WTC11 (cell line): Measurements from ENCODE around the gene MYO19. TPM values are rescaled to one million over a fixed set of nuclear protein-coding genes. Genes with fewer than 3 reads are reported as not detected.

Experiments
- HMGA2 ChIP-seq: fragments of 250-450 bp; sonication (Bioruptor Pico); IDR thresholded peaks from 2 replicates; pipeline ENCODE4 v1.4.0; 2021; ENCODE audit warnings: mild to moderate bottlenecking, moderate library complexity
- IRF2 ChIP-seq: sonication (generic); formaldehyde crosslinking; IDR thresholded peaks from 2 replicates; pipeline ENCODE4 v1.8.0; 2022; ENCODE audit warnings: low read depth, missing genetic modification reagents, borderline replicate concordance
- NFATC4 ChIP-seq: fragments of 250-450 bp; sonication (Bioruptor Pico); IDR thresholded peaks from 2 replicates; pipeline ENCODE4 v1.9.0; 2021; ENCODE audit warnings: mild to moderate bottlenecking
- NR1H2 ChIP-seq: sonication (generic); formaldehyde crosslinking; IDR thresholded peaks from 2 replicates; pipeline ENCODE4 v1.9.0; 2021; ENCODE audit warnings: mild to moderate bottlenecking, moderate library complexity, missing genetic modification reagents
- SP1 ChIP-seq: sonication (generic); formaldehyde crosslinking; conservative IDR thresholded peaks from 2 replicates; pipeline ENCODE4 v1.8.1; 2022; ENCODE audit warnings: missing genetic modification reagents
- TP53 ChIP-seq: sonication (generic); formaldehyde crosslinking; IDR thresholded peaks from 2 replicates; pipeline ENCODE4 v1.8.1; 2023; ENCODE audit warnings: mild to moderate bottlenecking, missing genetic modification reagents
- ZNF121 ChIP-seq: sonication (generic); formaldehyde crosslinking; IDR thresholded peaks from 2 replicates; pipeline ENCODE4 v1.8.0; 2023; ENCODE audit warnings: missing genetic modification reagents
- total RNA-seq: library from RNA; stranded (reverse); gene quantifications from 3 replicates; pipeline ENCODE4 v1.2.3, GENCODE V29; 2021
- TF ChIP-seq, protein P1 (sequence below): fragments of 250-450 bp; sonication (Bioruptor Pico); conservative IDR thresholded peaks from 2 replicates; pipeline ENCODE4 v1.9.0; 2021; ENCODE audit warnings: mild to moderate bottlenecking
- TF ChIP-seq, protein P2 (sequence below): sonication (generic); formaldehyde crosslinking; IDR thresholded peaks from 2 replicates; pipeline ENCODE4 v1.8.1; 2023; ENCODE audit warnings: mild to moderate bottlenecking, missing genetic modification reagents
- TF ChIP-seq, protein P3 (sequence below): sonication (generic); formaldehyde crosslinking; IDR thresholded peaks from 2 replicates; pipeline ENCODE4 v1.8.1; 2022; ENCODE audit warnings: missing genetic modification reagents, borderline replicate concordance
- TF ChIP-seq, protein P4 (sequence below): sonication (generic); formaldehyde crosslinking; IDR thresholded peaks from 2 replicates; pipeline ENCODE4 v1.8.1; 2023; ENCODE audit warnings: mild to moderate bottlenecking, missing genetic modification reagents, borderline replicate concordance
- TF ChIP-seq, protein P5 (sequence below): sonication (generic); formaldehyde crosslinking; IDR thresholded peaks from 2 replicates; pipeline ENCODE4 v1.8.0; 2022; ENCODE audit warnings: mild to moderate bottlenecking, missing genetic modification reagents
- TF ChIP-seq, protein P6 (sequence below): sonication (generic); formaldehyde crosslinking; IDR thresholded peaks from 2 replicates; pipeline ENCODE4 v1.8.1; 2022; ENCODE audit warnings: low read depth, missing genetic modification reagents, borderline replicate concordance
- TF ChIP-seq, protein P7 (sequence below): sonication (generic); formaldehyde crosslinking; IDR thresholded peaks from 2 replicates; pipeline ENCODE4 v1.8.0; 2022; ENCODE audit warnings: missing genetic modification reagents

The MYO19 gene
- total RNA-seq, 1 experiment from 2014 or later, result 146 TPM

DNA sequence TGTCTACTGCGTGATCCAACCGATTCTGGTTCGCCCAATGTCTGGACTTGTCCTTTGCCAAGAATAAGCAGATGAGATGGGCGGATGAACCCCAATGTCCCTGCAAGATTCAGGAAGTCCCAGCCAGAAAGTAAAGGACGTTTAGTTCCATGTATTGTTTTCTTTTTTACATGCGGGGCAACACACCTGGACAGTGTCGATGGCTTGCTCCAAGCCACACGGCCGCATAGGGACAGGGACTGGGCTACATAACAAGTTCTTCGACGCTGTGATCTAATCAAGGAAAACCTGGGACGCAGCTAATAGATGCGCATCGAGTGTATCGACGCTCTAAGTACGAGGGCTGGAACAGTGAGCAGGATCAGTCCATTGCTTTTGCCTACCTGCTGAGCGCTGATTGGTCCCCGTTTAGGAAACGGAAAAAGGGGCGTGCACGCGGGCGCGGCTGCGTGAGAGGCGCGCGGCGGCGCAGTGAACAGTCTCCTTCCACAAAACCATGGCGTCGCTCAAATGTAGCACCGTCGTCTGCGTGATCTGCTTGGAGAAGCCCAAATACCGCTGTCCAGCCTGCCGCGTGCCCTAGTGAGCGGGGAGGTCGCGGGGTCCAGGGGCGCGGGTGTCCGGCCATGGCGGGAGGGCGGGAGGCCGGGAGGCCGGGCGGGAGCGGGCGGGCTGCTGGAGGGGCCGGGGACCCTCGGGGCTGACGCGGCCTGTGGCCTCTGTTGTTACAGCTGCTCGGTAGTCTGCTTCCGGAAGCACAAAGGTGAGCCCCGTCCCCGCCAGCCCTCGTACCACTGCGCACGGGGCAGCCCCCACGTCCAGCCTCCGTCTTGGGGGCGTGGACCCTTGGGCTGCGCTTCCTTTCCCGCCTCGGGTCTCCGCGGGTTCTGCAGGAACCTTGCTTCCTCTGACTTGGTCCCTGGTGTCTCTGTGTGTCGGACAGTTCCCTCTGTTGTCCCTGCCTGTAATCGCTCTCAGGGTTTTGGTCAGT is 48.2 kb downstream of the MYO19 start, which contains the start of gene ZNHIT3 (continued):
- TF ChIP-seq, protein P1, sequence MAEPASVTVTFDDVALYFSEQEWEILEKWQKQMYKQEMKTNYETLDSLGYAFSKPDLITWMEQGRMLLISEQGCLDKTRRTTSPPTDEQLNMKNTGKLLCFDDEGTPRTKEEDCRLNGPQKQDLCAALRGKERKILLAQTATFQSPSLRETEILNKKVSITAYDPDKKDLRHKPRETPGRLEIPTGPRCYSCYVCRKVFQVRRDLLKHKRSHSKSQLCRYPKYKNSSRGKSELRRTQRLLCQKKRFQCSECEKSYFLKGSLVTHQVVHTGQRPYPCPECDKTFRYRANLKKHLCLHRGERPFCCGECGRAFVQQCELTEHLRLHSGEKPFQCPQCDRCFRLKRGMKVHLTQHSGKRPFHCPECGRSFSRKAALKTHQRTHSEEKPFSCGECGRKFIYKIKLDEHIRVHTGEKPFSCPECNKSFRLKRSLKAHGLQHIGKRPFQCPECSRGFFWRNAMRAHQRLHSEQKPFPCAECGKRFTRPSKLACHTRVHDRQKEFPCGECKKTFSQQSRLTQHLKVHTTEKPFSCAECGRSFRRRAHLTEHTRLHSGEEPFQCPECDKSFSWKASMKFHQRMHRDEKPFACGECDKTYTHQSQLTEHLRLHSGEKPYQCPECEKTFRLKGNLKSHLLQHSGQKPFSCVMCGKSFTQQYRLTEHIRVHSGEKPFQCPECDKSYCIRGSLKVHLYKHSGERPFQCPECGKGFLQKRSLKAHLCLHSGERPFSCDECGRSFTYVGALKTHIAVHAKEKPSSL (CRISPR knock-in tag), result no peak
- TF ChIP-seq, protein P2, sequence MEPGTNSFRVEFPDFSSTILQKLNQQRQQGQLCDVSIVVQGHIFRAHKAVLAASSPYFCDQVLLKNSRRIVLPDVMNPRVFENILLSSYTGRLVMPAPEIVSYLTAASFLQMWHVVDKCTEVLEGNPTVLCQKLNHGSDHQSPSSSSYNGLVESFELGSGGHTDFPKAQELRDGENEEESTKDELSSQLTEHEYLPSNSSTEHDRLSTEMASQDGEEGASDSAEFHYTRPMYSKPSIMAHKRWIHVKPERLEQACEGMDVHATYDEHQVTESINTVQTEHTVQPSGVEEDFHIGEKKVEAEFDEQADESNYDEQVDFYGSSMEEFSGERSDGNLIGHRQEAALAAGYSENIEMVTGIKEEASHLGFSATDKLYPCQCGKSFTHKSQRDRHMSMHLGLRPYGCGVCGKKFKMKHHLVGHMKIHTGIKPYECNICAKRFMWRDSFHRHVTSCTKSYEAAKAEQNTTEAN (CRISPR knock-in tag), result 0 out of 2 replicates have a peak, but pooled peaks have one; percentile 49
- TF ChIP-seq, protein P3, sequence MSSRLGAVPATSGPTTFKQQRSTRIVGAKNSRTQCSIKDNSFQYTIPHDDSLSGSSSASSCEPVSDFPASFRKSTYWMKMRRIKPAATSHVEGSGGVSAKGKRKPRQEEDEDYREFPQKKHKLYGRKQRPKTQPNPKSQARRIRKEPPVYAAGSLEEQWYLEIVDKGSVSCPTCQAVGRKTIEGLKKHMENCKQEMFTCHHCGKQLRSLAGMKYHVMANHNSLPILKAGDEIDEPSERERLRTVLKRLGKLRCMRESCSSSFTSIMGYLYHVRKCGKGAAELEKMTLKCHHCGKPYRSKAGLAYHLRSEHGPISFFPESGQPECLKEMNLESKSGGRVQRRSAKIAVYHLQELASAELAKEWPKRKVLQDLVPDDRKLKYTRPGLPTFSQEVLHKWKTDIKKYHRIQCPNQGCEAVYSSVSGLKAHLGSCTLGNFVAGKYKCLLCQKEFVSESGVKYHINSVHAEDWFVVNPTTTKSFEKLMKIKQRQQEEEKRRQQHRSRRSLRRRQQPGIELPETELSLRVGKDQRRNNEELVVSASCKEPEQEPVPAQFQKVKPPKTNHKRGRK, result no peak
- TF ChIP-seq SP1 (CRISPR knock-in tag) (peak; percentile 96), IRF2 (CRISPR knock-in tag) (no peak), HMGA2 (no peak), ZNF121 (CRISPR knock-in tag) (no peak), NR1H2 (no peak), NFATC4 (no peak), TP53 (CRISPR knock-in tag) (no peak)
- TF ChIP-seq, protein P4, sequence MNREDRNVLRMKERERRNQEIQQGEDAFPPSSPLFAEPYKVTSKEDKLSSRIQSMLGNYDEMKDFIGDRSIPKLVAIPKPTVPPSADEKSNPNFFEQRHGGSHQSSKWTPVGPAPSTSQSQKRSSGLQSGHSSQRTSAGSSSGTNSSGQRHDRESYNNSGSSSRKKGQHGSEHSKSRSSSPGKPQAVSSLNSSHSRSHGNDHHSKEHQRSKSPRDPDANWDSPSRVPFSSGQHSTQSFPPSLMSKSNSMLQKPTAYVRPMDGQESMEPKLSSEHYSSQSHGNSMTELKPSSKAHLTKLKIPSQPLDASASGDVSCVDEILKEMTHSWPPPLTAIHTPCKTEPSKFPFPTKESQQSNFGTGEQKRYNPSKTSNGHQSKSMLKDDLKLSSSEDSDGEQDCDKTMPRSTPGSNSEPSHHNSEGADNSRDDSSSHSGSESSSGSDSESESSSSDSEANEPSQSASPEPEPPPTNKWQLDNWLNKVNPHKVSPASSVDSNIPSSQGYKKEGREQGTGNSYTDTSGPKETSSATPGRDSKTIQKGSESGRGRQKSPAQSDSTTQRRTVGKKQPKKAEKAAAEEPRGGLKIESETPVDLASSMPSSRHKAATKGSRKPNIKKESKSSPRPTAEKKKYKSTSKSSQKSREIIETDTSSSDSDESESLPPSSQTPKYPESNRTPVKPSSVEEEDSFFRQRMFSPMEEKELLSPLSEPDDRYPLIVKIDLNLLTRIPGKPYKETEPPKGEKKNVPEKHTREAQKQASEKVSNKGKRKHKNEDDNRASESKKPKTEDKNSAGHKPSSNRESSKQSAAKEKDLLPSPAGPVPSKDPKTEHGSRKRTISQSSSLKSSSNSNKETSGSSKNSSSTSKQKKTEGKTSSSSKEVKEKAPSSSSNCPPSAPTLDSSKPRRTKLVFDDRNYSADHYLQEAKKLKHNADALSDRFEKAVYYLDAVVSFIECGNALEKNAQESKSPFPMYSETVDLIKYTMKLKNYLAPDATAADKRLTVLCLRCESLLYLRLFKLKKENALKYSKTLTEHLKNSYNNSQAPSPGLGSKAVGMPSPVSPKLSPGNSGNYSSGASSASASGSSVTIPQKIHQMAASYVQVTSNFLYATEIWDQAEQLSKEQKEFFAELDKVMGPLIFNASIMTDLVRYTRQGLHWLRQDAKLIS, result no peak
- TF ChIP-seq, protein P5, sequence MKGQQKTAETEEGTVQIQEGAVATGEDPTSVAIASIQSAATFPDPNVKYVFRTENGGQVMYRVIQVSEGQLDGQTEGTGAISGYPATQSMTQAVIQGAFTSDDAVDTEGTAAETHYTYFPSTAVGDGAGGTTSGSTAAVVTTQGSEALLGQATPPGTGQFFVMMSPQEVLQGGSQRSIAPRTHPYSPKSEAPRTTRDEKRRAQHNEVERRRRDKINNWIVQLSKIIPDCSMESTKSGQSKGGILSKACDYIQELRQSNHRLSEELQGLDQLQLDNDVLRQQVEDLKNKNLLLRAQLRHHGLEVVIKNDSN (CRISPR knock-in tag), result no peak
- TF ChIP-seq, protein P6, sequence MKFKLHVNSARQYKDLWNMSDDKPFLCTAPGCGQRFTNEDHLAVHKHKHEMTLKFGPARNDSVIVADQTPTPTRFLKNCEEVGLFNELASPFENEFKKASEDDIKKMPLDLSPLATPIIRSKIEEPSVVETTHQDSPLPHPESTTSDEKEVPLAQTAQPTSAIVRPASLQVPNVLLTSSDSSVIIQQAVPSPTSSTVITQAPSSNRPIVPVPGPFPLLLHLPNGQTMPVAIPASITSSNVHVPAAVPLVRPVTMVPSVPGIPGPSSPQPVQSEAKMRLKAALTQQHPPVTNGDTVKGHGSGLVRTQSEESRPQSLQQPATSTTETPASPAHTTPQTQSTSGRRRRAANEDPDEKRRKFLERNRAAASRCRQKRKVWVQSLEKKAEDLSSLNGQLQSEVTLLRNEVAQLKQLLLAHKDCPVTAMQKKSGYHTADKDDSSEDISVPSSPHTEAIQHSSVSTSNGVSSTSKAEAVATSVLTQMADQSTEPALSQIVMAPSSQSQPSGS (CRISPR knock-in tag), result no peak
- TF ChIP-seq, protein P7, sequence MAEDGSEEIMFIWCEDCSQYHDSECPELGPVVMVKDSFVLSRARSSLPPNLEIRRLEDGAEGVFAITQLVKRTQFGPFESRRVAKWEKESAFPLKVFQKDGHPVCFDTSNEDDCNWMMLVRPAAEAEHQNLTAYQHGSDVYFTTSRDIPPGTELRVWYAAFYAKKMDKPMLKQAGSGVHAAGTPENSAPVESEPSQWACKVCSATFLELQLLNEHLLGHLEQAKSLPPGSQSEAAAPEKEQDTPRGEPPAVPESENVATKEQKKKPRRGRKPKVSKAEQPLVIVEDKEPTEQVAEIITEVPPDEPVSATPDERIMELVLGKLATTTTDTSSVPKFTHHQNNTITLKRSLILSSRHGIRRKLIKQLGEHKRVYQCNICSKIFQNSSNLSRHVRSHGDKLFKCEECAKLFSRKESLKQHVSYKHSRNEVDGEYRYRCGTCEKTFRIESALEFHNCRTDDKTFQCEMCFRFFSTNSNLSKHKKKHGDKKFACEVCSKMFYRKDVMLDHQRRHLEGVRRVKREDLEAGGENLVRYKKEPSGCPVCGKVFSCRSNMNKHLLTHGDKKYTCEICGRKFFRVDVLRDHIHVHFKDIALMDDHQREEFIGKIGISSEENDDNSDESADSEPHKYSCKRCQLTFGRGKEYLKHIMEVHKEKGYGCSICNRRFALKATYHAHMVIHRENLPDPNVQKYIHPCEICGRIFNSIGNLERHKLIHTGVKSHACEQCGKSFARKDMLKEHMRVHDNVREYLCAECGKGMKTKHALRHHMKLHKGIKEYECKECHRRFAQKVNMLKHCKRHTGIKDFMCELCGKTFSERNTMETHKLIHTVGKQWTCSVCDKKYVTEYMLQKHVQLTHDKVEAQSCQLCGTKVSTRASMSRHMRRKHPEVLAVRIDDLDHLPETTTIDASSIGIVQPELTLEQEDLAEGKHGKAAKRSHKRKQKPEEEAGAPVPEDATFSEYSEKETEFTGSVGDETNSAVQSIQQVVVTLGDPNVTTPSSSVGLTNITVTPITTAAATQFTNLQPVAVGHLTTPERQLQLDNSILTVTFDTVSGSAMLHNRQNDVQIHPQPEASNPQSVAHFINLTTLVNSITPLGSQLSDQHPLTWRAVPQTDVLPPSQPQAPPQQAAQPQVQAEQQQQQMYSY (CRISPR knock-in tag), result no peak
